A673 (cell line): Measurements from ENCODE around the gene VGLL2. TPM values are rescaled to one million over a fixed set of nuclear protein-coding genes. Genes with fewer than 3 reads are reported as not detected.
A peak's percentile ranks its signal among the peaks of the same experiment; 100 is the strongest.

Experiments
- Bru-seq: library from RNA; stranded (reverse); fragments of 400-500 nt; gene quantifications from one replicate; lab custom pipeline; 2021; lab: Mats Ljungman, UMichigan
- BruChase-seq, 2 experiments: library from RNA; stranded (reverse); fragments of 400-500 nt; gene quantifications; one replicate each; lab custom pipeline; 2021; lab: Mats Ljungman, UMichigan
- BruUV-seq: library from RNA; stranded (reverse); fragments of 400-500 nt; replicated peaks from 2 replicates; lab custom pipeline; 2021; lab: Mats Ljungman, UMichigan
- CTCF ChIA-PET: fragments of 300-600 bp; sonication (Branson Sonifier 250); formaldehyde crosslinking; loops from one replicate; lab custom pipeline; 2022; ENCODE audit warnings: antibody characterized with exemption; lab: Charles Lee
- POLR2A ChIA-PET: fragments of 300-600 bp; sonication (Branson Sonifier 250); formaldehyde crosslinking; loops from one replicate; lab custom pipeline; 2022; ENCODE audit warnings: antibody characterized with exemption; ENCODE audit not compliant: low non-redundant PET; lab: Charles Lee
- DNase-seq: peaks from one replicate; pipeline ENCODE4 v3.0.0-alpha.2; 2015; ENCODE audit warnings: low spot score
- H3K27ac ChIP-seq: fragments of 200-600 bp; sonication (generic); 2 replicates; pipeline ENCODE4 v1.5.1; 2016; ENCODE audit warnings: mixed run types, low read depth, mild to moderate bottlenecking, mixed read lengths, antibody characterized with exemption, low read length; ENCODE audit not compliant: poor library complexity, severe bottlenecking
- H3K27me3 ChIP-seq: fragments of 200-600 bp; sonication (generic); replicated peaks from 2 replicates; pipeline ENCODE4 v1.6.1; 2017; ENCODE audit warnings: mixed run types, low read depth, mild to moderate bottlenecking, mixed read lengths, antibody characterized with exemption, low read length; ENCODE audit not compliant: insufficient read depth, poor library complexity
- H3K36me3 ChIP-seq: fragments of 200-600 bp; sonication (generic); 2 replicates; pipeline ENCODE4 v1.6.1; 2016; ENCODE audit warnings: mixed run types, mild to moderate bottlenecking, mixed read lengths, antibody characterized with exemption, low read length; ENCODE audit not compliant: insufficient read depth, poor library complexity, severe bottlenecking
- H3K4me1 ChIP-seq: fragments of 200-600 bp; sonication (generic); 2 replicates; pipeline ENCODE4 v1.6.1; 2017; ENCODE audit warnings: mixed run types, mild to moderate bottlenecking, mixed read lengths, antibody characterized with exemption, low read length; ENCODE audit not compliant: insufficient read depth, poor library complexity, severe bottlenecking
- H3K4me3 ChIP-seq: fragments of 200-600 bp; sonication (generic); 2 replicates; pipeline ENCODE4 v1.5.1; 2016; ENCODE audit warnings: low read depth, mixed run types, mild to moderate bottlenecking, mixed read lengths, low read length; ENCODE audit not compliant: poor library complexity, severe bottlenecking
- H3K9me3 ChIP-seq: fragments of 200-600 bp; sonication (generic); 2 replicates; pipeline ENCODE4 v1.6.1; 2016; ENCODE audit warnings: mixed run types, low read depth, mild to moderate bottlenecking, mixed read lengths, antibody characterized with exemption, low read length; ENCODE audit not compliant: poor library complexity, severe bottlenecking
- EZH2 ChIP-seq: fragments of 200-600 bp; sonication (generic); IDR thresholded peaks from 2 replicates; pipeline ENCODE4 v1.6.1; 2017; ENCODE audit warnings: borderline replicate concordance, low read depth, mild to moderate bottlenecking, mixed read lengths, antibody characterized with exemption, low read length; ENCODE audit not compliant: poor library complexity, severe bottlenecking
- intact Hi-C: fragments of 100-400 bp; cut with micrococcal nuclease; formaldehyde crosslinking; loops from one replicate; pipeline ENCODE4 v1.10.0; 2022; ENCODE audit not compliant: unreplicated experiment
- long read RNA-seq: library from polyadenylated mRNA; stranded (forward); transcript quantifications from one replicate; pipeline ENCODE4 v2.0.0, GENCODE V29; 2022
- total RNA-seq: library from RNA; stranded (reverse); gene quantifications from 2 replicates; pipeline ENCODE4 v1.2.3, GENCODE V29; 2021
- TF ChIP-seq, protein P1 (sequence below): fragments of 300-800, 200-600 bp; sonication (generic); conservative IDR thresholded peaks from 2 replicates; pipeline ENCODE4 v1.5.1; 2017; ENCODE audit warnings: low read depth, mild to moderate bottlenecking, antibody characterized with exemption, low read length, moderate library complexity, mixed read lengths

VGLL2 gene, protein sequence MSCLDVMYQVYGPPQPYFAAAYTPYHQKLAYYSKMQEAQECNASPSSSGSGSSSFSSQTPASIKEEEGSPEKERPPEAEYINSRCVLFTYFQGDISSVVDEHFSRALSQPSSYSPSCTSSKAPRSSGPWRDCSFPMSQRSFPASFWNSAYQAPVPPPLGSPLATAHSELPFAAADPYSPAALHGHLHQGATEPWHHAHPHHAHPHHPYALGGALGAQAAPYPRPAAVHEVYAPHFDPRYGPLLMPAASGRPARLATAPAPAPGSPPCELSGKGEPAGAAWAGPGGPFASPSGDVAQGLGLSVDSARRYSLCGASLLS
- total RNA-seq (not detected in 2 replicates), Bru-seq, nascent RNA (not detected), BruChase-seq, experiment 1, labeled RNA remaining after a 2-hour chase (not detected), BruChase-seq, experiment 2, labeled RNA remaining after a 6-hour chase (not detected)
- long read RNA-seq, result 0 reads

DNA sequence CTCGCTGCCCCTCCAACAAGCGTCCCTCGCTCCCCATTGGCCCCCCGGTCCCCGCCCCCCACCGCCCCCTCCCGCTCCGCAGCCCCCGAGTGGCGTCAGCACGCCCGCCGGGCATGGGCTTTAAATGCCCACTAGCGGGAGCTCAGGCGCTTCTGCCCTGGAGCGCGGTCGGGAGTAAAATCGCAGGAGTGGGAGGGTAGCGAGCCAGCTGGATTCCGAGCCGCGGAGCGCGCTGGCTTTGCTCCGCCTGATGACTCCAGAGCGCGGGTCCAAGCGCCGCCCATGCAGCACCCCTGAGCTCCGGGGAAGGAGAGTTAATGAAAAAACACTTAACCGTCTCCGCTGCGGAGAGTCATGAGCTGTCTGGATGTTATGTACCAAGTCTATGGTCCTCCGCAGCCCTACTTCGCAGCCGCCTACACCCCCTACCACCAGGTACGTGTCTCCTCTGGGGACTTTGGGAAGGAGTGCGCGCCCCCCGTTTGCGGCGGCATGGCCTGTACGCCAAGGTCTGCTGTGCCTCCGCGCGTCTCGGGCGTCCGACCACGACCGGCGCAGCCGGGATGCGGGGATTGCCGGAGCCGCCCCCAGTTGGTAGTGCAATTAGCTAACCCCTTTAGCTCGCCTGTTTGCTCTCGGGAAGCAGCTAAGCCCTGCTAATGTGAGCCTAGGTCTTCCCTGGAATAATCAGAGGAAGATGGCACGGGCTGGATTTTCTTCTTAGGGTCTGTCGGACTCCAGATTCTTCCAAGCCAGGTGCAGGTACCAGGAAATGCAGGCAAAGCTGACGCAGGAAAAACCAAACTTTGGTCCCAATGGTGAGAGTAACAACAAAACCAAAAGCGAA, at the start of gene VGLL2:
TSS of gene VGLL2 (plus strand) at position 149 of the 847 bp plus-strand sequence. CDS start at position 355, 206 bp downstream.
- DNase-seq, result peak; percentile 61
- H3K27me3 ChIP-seq, result peaks cover 99% of the 10 kb centered on the region
- no peaks in the 10 kb centered on the region for H3K9me3 ChIP-seq
- H3K36me3 ChIP-seq, result no peaks in the 10 kb centered on the region
- H3K4me3 ChIP-seq, result peak within 1 kb of the TSS; percentile 28
- BruUV-seq, result no TSS peak
- H3K27ac ChIP-seq, result no peak within 1 kb of the TSS
- ChIA-PET POLR2A (no interaction called here), CTCF (interaction anchor here (0.6 kb wide), 1 partner anchor 53 kb away, joined by 6 read pairs; no protein-coding TSS in a partner anchor)
- peaks cover 13% of the 10 kb centered on the region for H3K4me1 ChIP-seq
- TF ChIP-seq, protein P1, sequence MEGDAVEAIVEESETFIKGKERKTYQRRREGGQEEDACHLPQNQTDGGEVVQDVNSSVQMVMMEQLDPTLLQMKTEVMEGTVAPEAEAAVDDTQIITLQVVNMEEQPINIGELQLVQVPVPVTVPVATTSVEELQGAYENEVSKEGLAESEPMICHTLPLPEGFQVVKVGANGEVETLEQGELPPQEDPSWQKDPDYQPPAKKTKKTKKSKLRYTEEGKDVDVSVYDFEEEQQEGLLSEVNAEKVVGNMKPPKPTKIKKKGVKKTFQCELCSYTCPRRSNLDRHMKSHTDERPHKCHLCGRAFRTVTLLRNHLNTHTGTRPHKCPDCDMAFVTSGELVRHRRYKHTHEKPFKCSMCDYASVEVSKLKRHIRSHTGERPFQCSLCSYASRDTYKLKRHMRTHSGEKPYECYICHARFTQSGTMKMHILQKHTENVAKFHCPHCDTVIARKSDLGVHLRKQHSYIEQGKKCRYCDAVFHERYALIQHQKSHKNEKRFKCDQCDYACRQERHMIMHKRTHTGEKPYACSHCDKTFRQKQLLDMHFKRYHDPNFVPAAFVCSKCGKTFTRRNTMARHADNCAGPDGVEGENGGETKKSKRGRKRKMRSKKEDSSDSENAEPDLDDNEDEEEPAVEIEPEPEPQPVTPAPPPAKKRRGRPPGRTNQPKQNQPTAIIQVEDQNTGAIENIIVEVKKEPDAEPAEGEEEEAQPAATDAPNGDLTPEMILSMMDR, result 0 out of 2 replicates have a peak, but pooled peaks have one; percentile 19
- peak; percentile 66 for TF ChIP-seq EZH2
- intact Hi-C loops, result no loop called here

- TF ChIP-seq, protein P1, result no peak
- no peak for TF ChIP-seq EZH2
- intact Hi-C loops, result no loop called here
- Histone ChIP-seq H3K36me3 (no peaks in the 10 kb centered on the region), H3K27me3 (no peaks in the 10 kb centered on the region), H3K27ac (no peak overlapping the region), H3K9me3 (no peaks in the 10 kb centered on the region), H3K4me3 (no peak overlapping the region), H3K4me1 (no peaks in the 10 kb centered on the region)
- DNase-seq, result no peak
- ChIA-PET POLR2A (no interaction called here), CTCF (no interaction called here)
- no TSS peak for BruUV-seq
Observed at GRCh38 chr6:117222861-117223260, 42.5 kb upstream of the VGLL2 start.

DNA sequence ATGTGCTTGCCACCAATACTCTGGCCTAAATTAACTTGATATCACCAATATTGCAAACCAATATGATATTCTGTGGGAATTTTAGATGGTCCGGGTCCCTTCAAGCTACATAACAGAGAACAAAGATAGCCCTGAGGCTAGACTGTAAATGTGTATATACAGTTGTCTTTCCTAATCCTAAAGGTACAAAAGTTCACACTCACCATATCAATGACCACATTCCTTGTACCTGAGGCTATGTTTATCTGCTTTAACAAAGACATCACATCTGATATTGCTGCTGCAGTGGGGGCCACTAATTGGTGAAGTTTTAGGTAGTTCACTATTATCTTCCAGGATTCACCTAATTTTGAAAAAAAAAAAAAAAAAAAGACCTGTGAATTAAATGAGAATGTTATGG, 38.6 kb upstream of the VGLL2 start:
- Histone ChIP-seq H3K4me1 (no peaks in the 10 kb centered on the region), H3K27me3 (no peaks in the 10 kb centered on the region), H3K9me3 (no peaks in the 10 kb centered on the region), H3K4me3 (no peak overlapping the region), H3K36me3 (no peaks in the 10 kb centered on the region), H3K27ac (no peak overlapping the region)
- TF ChIP-seq, protein P1, result no peak
- TF ChIP-seq EZH2, result no peak
- no TSS peak for BruUV-seq
- ChIA-PET CTCF (no interaction called here), POLR2A (no interaction called here)
- DNase-seq, result no peak
- intact Hi-C loops, result no loop called here
